ENCODE measurements around the gene HNRNPA1.
"Not testable (repeated sequence)": the region's sequence is repeated elsewhere in the genome, so short reads cannot be mapped to it uniquely, and the experiment has no call there.

The HNRNPA1 gene

GRCh38 chr12:54272214-54272613 lies 8.3 kb upstream of the HNRNPA1 start:
- intact Hi-C loops (cut with DNase I): no loop called here
- no peak for DNase-seq

GRCh38 chr12:54273981-54274380 lies 6.5 kb upstream of the HNRNPA1 start:
- DNase-seq: peak in 1 of 10 donors; percentile 7
- intact Hi-C loops (cut with DNase I): no loop called here

- DNase-seq: no peak
- intact Hi-C loops (cut with DNase I): no loop called here
Measured at GRCh38 chr12:54276368-54276767, 4.2 kb upstream of the HNRNPA1 start.

GRCh38 chr12:54277823-54278276 lies 2.7 kb upstream of the HNRNPA1 start:
- intact Hi-C loops (cut with DNase I): no loop called here
- no peak for DNase-seq

GRCh38 chr12:54279227-54279631 lies 1.3 kb upstream of the HNRNPA1 start:
- intact Hi-C loops (cut with DNase I): no loop called here
- DNase-seq: no peak

- DNase-seq: peak; percentile 95 to 100 (median 97)
- intact Hi-C loops (cut with DNase I): no loop called here
Measured at GRCh38 chr12:54279632-54280467, 676 bp upstream of the HNRNPA1 start, which contains the start of gene CBX5. TSS of gene CBX5 (minus strand) at chr12:54280122. CDS start at chr12:54257650, 22,472 bp downstream.

GRCh38 chr12:54281261-54281638 lies 724 bp downstream of the HNRNPA1 start:
- intact Hi-C loops (cut with DNase I); DNase-seq: not testable (repeated sequence)

GRCh38 chr12:54281694-54282093 lies 1.2 kb downstream of the HNRNPA1 start:
- DNase-seq; intact Hi-C loops (cut with DNase I): not testable (repeated sequence)

- intact Hi-C loops (cut with DNase I): no loop called here
Measured at GRCh38 chr12:54282949-54283593, 2.5 kb downstream of the HNRNPA1 start.

GRCh38 chr12:54284070-54284780 lies 3.7 kb downstream of the HNRNPA1 start:
- intact Hi-C loops (cut with DNase I); DNase-seq: not testable (repeated sequence)

More at GRCh38 chr12:54282949-54283593, 2.5 kb downstream of the HNRNPA1 start:
- DNase-seq: peak in 1 of 10 donors; percentile 49

- intact Hi-C loops (cut with DNase I): no loop called here
- peak in 1 of 10 donors; percentile 2 for DNase-seq
Measured at GRCh38 chr12:54285150-54286041, 4.9 kb downstream of the HNRNPA1 start.

- intact Hi-C loops (cut with DNase I): no loop called here
- peak in 1 of 10 donors; percentile 74 for DNase-seq
Measured at GRCh38 chr12:54286042-54287030, 5.8 kb downstream of the HNRNPA1 start.

- DNase-seq: peak in 1 of 10 donors; percentile 11
- intact Hi-C loops (cut with DNase I): no loop called here
Measured at GRCh38 chr12:54287261-54288157, 7.0 kb downstream of the HNRNPA1 start.

- intact Hi-C loops (cut with DNase I): loop anchor here (5.0 kb wide), 1 partner anchor 75 kb away; no protein-coding TSS in a partner anchor
Measured at GRCh38 chr12:54292083-54292930, 11.8 kb downstream of the HNRNPA1 start.

GRCh38 chr12:54292931-54293241 lies 12.4 kb downstream of the HNRNPA1 start:
- DNase-seq: peak in 1 of 10 donors; percentile 50

More at GRCh38 chr12:54292083-54292930, 11.8 kb downstream of the HNRNPA1 start:
- no peak for DNase-seq

GRCh38 chr12:54294152-54294952 lies 13.8 kb downstream of the HNRNPA1 start:
- DNase-seq: peak in 8 of 10 donors; percentile 32 to 93 (median 64)
- intact Hi-C loops (cut with DNase I): loop anchor here (5.0 kb wide), 1 partner anchor 73 kb away; no protein-coding TSS in a partner anchor

More at GRCh38 chr12:54292931-54293241, 12.4 kb downstream of the HNRNPA1 start:
- intact Hi-C loops (cut with DNase I): loop anchor here (5.0 kb wide), 1 partner anchor 74 kb away; no protein-coding TSS in a partner anchor

Data from posterior cingulate gyrus (tissue), 11 donors.